ENCODE data around the gene PSMB11.

The PSMB11 gene

GRCh38 chr14:23024612-23025075, 17.4 kb upstream of the PSMB11 start:
- TF ChIP-seq CTCF (IDR thresholded peaks at IDR 0.05; ENCODE audit: borderline replicate concordance, insufficient read depth, low read depth, low read length), result no peak

GRCh38 chr14:23025151-23025814, 16.7 kb upstream of the PSMB11 start:
- no peak for TF ChIP-seq CTCF (IDR thresholded peaks at IDR 0.05; ENCODE audit: borderline replicate concordance, insufficient read depth, low read depth, low read length)
- no peak overlapping the region for H3K4me3 ChIP-seq (ENCODE audit: low read depth, low read length)

More at GRCh38 chr14:23024612-23025075, 17.4 kb upstream of the PSMB11 start:
- H3K4me3 ChIP-seq (ENCODE audit: low read depth, low read length), result no peak overlapping the region

DNA sequence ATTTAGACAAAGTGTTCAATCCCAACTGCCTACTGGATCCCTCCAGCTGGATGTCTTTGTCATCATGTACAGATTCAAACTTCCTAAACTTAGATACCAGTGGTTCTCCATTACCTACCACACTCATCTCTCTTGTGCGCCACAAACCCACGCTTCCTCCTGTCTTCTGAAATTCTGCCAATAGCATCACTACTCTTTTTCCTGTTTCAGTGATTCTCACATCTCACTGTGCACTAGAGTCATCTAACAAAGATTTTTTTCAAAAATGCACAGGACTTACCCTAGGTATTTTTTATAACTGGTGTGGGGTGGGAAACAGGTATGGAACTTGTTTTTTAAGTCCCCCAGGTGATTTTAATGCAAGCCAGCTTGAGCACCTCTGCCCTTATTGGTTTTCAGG, 13.2 kb upstream of the PSMB11 start:
- H3K4me3 ChIP-seq (ENCODE audit: low read depth, low read length), result no peak overlapping the region
- TF ChIP-seq CTCF (IDR thresholded peaks at IDR 0.05; ENCODE audit: borderline replicate concordance, insufficient read depth, low read depth, low read length), result no peak

DNA sequence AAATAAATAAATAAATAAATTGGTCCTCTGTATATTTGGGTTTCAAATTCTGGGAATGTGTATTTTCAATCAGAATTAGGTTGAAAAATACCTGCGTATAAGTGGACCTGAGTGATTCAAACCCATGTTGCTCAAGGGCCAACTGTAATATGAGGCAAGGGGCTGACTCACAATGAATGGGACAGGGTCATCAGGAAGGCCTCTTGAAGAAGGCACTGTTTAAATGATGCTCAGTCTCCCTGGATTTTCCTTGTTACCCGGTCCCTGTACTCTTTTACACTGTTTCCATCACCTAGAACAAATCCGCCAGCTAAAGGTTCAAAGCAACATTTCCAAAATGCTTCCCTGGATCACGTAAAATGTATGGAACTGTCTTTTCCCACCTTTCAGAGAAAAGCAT, 11.1 kb upstream of the PSMB11 start:
- no peak overlapping the region for H3K4me3 ChIP-seq (ENCODE audit: low read depth, low read length)
- no peak for TF ChIP-seq CTCF (IDR thresholded peaks at IDR 0.05; ENCODE audit: borderline replicate concordance, insufficient read depth, low read depth, low read length)

DNA sequence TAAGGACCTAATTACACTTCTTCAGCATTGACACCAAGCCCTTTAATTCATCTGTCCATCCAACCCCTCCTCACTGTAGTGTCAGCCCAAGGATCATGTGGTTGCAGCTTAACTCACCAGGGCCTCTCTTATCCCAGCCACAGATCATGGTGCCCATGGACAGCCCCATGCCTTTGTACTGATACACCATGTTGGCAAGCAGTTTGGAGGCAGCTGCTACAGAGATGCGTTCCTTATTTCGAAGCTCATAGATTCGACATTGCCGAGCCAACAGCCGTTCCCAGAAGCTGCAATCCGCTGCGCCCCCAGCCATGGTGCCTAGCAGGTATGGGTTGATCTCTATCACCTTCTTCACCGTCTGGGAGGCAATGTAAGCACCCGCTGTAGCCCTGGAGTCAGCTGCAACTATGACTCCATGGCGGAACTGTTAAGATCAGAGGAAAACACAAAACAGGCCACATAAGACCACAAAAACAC, 8.7 kb upstream of the PSMB11 start:
- H3K4me3 ChIP-seq (ENCODE audit: low read depth, low read length), result no peak overlapping the region
- no peak for TF ChIP-seq CTCF (IDR thresholded peaks at IDR 0.05; ENCODE audit: borderline replicate concordance, insufficient read depth, low read depth, low read length)

GRCh38 chr14:23033801-23034497, 8.1 kb upstream of the PSMB11 start:
- H3K4me3 ChIP-seq (ENCODE audit: low read depth, low read length), result peak overlapping the region; percentile 60
- no peak for TF ChIP-seq CTCF (IDR thresholded peaks at IDR 0.05; ENCODE audit: borderline replicate concordance, insufficient read depth, low read depth, low read length)

Measured in GM12875 (cell line).